Activated T-cell treated with anti-CD3 and anti-CD28 coated beads, Interleukin-2, amount 50 U/mL, for 24 hours (primary cell): Measurements from ENCODE around the gene UBE2G2.

ENCODE experiments used
- DNase-seq: peaks from one replicate; pipeline ENCODE4 v3.0.0-alpha.2; 2020
- H3K27ac Mint-ChIP-seq: 2 replicates; pipeline ENCODE4 v1.8.0; 2020; ENCODE audit warnings: mild to moderate bottlenecking, mixed read lengths
- H3K27me3 Mint-ChIP-seq: 2 replicates; pipeline ENCODE4 v1.8.0; 2020; ENCODE audit warnings: mixed read lengths
- H3K36me3 Mint-ChIP-seq: 2 replicates; pipeline ENCODE4 v1.8.0; 2020; ENCODE audit warnings: low read depth, mixed read lengths
- H3K4me1 Mint-ChIP-seq: 2 replicates; pipeline ENCODE4 v1.8.0; 2020; ENCODE audit warnings: low read depth, mixed read lengths
- H3K4me3 Mint-ChIP-seq: 2 replicates; pipeline ENCODE4 v1.8.0; 2020; ENCODE audit warnings: mild to moderate bottlenecking, moderate library complexity, mixed read lengths
- H3K9me3 Mint-ChIP-seq: 2 replicates; pipeline ENCODE4 v1.8.0; 2020; ENCODE audit warnings: mixed read lengths

The UBE2G2 gene

GRCh38 chr21:44720170-44720569 lies 81.5 kb downstream of the UBE2G2 start:
- H3K4me3 Mint-ChIP-seq: no peak overlapping the region
- H3K4me1 Mint-ChIP-seq: peaks cover 13% of the 10 kb centered on the region
- no peaks in the 10 kb centered on the region for H3K9me3 Mint-ChIP-seq
- H3K27ac Mint-ChIP-seq: no peak overlapping the region
- no peaks in the 10 kb centered on the region for H3K36me3 Mint-ChIP-seq
- no peak for DNase-seq
- H3K27me3 Mint-ChIP-seq: peaks cover 40% of the 10 kb centered on the region
